Esophagus squamous epithelium (tissue), 4 donors: ENCODE data around the gene TMEM175.

Experiments used
- POLR2A ChIP-seq, 4 donors: fragments of 450-650 bp; IDR thresholded peaks; one replicate each; pipeline ENCODE4 v1.6.1; 2017; ENCODE audit warnings: antibody characterized with exemption in 4 of 4, mild to moderate bottlenecking in 4 of 4, moderate library complexity in 3 of 4
- TF ChIP-seq, protein P1 (sequence below), 6 experiments: fragments of 450-650 bp in 4 of 6; fragments of 200-600 bp in 2 of 6; sonication (generic) in 2 of 6; IDR thresholded peaks; one replicate each; pipeline ENCODE4 v1.5.1; 2016 to 2019; ENCODE audit warnings: antibody characterized with exemption in 6 of 6, mild to moderate bottlenecking in 4 of 6, moderate library complexity in 4 of 6

DNA sequence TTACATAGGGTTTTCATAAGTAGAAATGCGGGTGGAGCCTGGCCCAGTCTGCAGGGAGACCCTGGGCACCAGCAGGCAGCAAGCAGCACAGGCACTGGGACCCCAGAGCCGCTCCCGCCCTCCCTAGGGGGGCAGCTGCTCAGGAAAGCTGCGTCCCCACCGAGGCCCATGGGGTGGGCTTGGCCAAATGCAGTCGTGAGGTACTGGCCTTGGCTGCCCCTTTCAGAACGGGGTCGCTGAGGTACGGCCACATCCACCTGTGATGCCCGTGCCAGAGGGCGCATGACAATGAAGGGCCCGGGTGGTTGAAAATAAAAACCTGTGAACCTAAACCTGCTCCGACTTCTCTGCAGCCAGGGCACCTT is 16.7 kb downstream of the TMEM175 start:
- TF ChIP-seq, protein P1, sequence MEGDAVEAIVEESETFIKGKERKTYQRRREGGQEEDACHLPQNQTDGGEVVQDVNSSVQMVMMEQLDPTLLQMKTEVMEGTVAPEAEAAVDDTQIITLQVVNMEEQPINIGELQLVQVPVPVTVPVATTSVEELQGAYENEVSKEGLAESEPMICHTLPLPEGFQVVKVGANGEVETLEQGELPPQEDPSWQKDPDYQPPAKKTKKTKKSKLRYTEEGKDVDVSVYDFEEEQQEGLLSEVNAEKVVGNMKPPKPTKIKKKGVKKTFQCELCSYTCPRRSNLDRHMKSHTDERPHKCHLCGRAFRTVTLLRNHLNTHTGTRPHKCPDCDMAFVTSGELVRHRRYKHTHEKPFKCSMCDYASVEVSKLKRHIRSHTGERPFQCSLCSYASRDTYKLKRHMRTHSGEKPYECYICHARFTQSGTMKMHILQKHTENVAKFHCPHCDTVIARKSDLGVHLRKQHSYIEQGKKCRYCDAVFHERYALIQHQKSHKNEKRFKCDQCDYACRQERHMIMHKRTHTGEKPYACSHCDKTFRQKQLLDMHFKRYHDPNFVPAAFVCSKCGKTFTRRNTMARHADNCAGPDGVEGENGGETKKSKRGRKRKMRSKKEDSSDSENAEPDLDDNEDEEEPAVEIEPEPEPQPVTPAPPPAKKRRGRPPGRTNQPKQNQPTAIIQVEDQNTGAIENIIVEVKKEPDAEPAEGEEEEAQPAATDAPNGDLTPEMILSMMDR (IDR thresholded peaks at IDR 0.05) = no peak
- TF ChIP-seq POLR2A (IDR thresholded peaks at IDR 0.05) = no peak
